Transverse colon (tissue), 4 donors: Measurements from ENCODE around the gene CLK4. TPM values are rescaled to one million over a fixed set of nuclear protein-coding genes. Genes with fewer than 3 reads are reported as not detected.

ENCODE experiments used
- DNase-seq: peaks from one replicate; pipeline ENCODE4 v3.0.0-alpha.2; 2019
- H3K27ac ChIP-seq, 4 donors: fragments of 200-600 bp; sonication (generic); 2 replicates each; pipeline ENCODE4 v1.5.1; 2016 to 2018; ENCODE audit warnings: inconsistent platforms in 4 of 4
- H3K27me3 ChIP-seq: fragments of 200-600 bp; sonication (generic); 2 replicates; pipeline ENCODE4 v1.5.1; 2017; ENCODE audit warnings: inconsistent platforms
- H3K36me3 ChIP-seq, 4 donors: fragments of 200-600 bp; sonication (generic); 2 replicates each; pipeline ENCODE4 v1.5.1; 2017 to 2019; ENCODE audit warnings: inconsistent platforms in 4 of 4
- H3K4me1 ChIP-seq, 4 donors: fragments of 200-600 bp; sonication (generic); 2 replicates each; pipeline ENCODE4 v1.5.1; 2017 to 2020; ENCODE audit warnings: inconsistent platforms in 4 of 4
- H3K4me3 ChIP-seq, 4 donors: fragments of 200-600 bp; sonication (generic); 1 replicate in 1 of 4; 2 replicates in 3 of 4; pipeline versions ENCODE4 v1.5.1 to v1.6.1; 2017 to 2019; ENCODE audit warnings: inconsistent platforms in 4 of 4
- H3K9me3 ChIP-seq, 2 donors: fragments of 200-600 bp; sonication (generic); 2 replicates each; pipeline ENCODE4 v1.5.1; 2017 to 2019; ENCODE audit warnings: inconsistent platforms in 2 of 2
- CTCF ChIP-seq, 5 experiments: fragments of 200-600 bp in 3 of 5; fragments of 450-650 bp in 2 of 5; sonication (generic) in 3 of 5; IDR thresholded peaks; 1 replicate in 2 of 5; 2 replicates in 3 of 5; pipeline ENCODE4 v1.5.1; 2016 to 2017; ENCODE audit warnings: antibody characterized with exemption in 5 of 5, inconsistent platforms in 3 of 5, mild to moderate bottlenecking in 2 of 5, moderate library complexity in 1 of 5
- EP300 ChIP-seq: sonication (generic); formaldehyde crosslinking; IDR thresholded peaks from one replicate; pipeline ENCODE4 v1.6.1; 2017; ENCODE audit warnings: antibody characterized with exemption, low read depth
- POLR2A ChIP-seq: fragments of 450-650 bp; IDR thresholded peaks from one replicate; pipeline ENCODE4 v1.6.1; 2016; ENCODE audit warnings: antibody characterized with exemption, mild to moderate bottlenecking, moderate library complexity
- POLR2AphosphoS5 ChIP-seq, 3 donors: sonication (generic); formaldehyde crosslinking; IDR thresholded peaks; one replicate each; pipeline ENCODE4 v1.6.1; 2016; ENCODE audit warnings: antibody characterized with exemption in 3 of 3
- WGBS, 2 donors: methylation state at CpG; one replicate each; pipeline ENCODE4 v1.1.5; 2018; ENCODE audit warnings: low coverage in 1 of 2; 5-methylcytosine and 5-hydroxymethylcytosine counted together
- in situ Hi-C, 4 donors: fragments of 200-750 bp; cut with MboI; loops; one replicate each; pipeline versions ENCODE4 v1.15.0 to v1.15.1; 2017; ENCODE audit warnings: low sequenced_read_pairs in 3 of 4, low pct_ligation_motif_present in 1 of 4, low pct_unique_long_range_greater_than_20kb in 1 of 4
- intact Hi-C: fragments of 100-400 bp; cut with DNase I; formaldehyde crosslinking; loops from one replicate; pipeline ENCODE4 v1.15.1; 2023; ENCODE audit warnings: low total_unique reads
- total RNA-seq, 4 donors: library from RNA; depleted of rRNA; stranded (reverse); fragments of >200 nt; gene quantifications; one replicate each; pipeline ENCODE4 v1.1.0, GENCODE V29; 2016

Gene CLK4
- total RNA-seq, 4 donors from 2014 or later = 36.0 to 72.6 (median 52.4) TPM

GRCh38 chr5:178569485-178569884 lies 57.4 kb downstream of the CLK4 start:
- TF ChIP-seq POLR2A (no peak), POLR2AphosphoS5 (IDR thresholded peaks at IDR 0.05) (no peak), EP300 (no peak), CTCF (IDR thresholded peaks at IDR 0.05) (no peak)
- Histone ChIP-seq H3K27me3 (no peaks in the 10 kb centered on the region), H3K4me3 (no peak overlapping the region), H3K4me1 (no peaks in the 10 kb centered on the region), H3K36me3 (no peaks in the 10 kb centered on the region), H3K9me3 (no peaks in the 10 kb centered on the region), H3K27ac (no peak overlapping the region)
- intact Hi-C loops (no loop called here), in situ Hi-C loops (loop anchor here in 1 of 4 donors (25.0 kb wide), 1 partner anchor 282 kb away; no protein-coding TSS in a partner anchor)
- no peak for DNase-seq
- WGBS, 2 donors = 17 to 23% methylated on average over 1 to 2 of the region's 2 CpGs

- in situ Hi-C loops = loop anchor here in 1 of 4 donors (25.0 kb wide), 1 partner anchor 278 kb away; no protein-coding TSS in a partner anchor
- H3K36me3 ChIP-seq = no peaks in the 10 kb centered on the region
- TF ChIP-seq EP300 (no peak), CTCF (IDR thresholded peaks at IDR 0.05) (no peak), POLR2AphosphoS5 (IDR thresholded peaks at IDR 0.05) (no peak), POLR2A (no peak)
- H3K9me3 ChIP-seq = no peaks in the 10 kb centered on the region
- DNase-seq = no peak
- no peaks in the 10 kb centered on the region for H3K4me1 ChIP-seq
- H3K4me3 ChIP-seq = no peak overlapping the region
- intact Hi-C loops = no loop called here
- 44 to 56% methylated on average over 6 to 12 of the region's 12 CpGs for WGBS, 2 donors
- H3K27ac ChIP-seq = no peak overlapping the region
- no peaks in the 10 kb centered on the region for H3K27me3 ChIP-seq
These were observed 61.9 kb downstream of the CLK4 start for GRCh38 chr5:178564811-178565550.

GRCh38 chr5:178564397-178564796 lies 62.5 kb downstream of the CLK4 start:
- in situ Hi-C loops (loop anchor here in 1 of 4 donors (25.0 kb wide), 1 partner anchor 277 kb away; no protein-coding TSS in a partner anchor), intact Hi-C loops (no loop called here)
- DNase-seq = no peak
- WGBS, 2 donors = 33 to 43% methylated on average over 4 of the region's 4 CpGs
- Histone ChIP-seq H3K4me1 (no peaks in the 10 kb centered on the region), H3K4me3 (no peak overlapping the region), H3K9me3 (no peaks in the 10 kb centered on the region), H3K36me3 (no peaks in the 10 kb centered on the region), H3K27me3 (no peaks in the 10 kb centered on the region), H3K27ac (no peak overlapping the region)
- TF ChIP-seq POLR2AphosphoS5 (IDR thresholded peaks at IDR 0.05) = no peak

- in situ Hi-C loops = loop anchor here in 1 of 4 donors (25.0 kb wide), 1 partner anchor 276 kb away; no protein-coding TSS in a partner anchor
- no peak overlapping the region for H3K27ac ChIP-seq
- TF ChIP-seq POLR2AphosphoS5 (IDR thresholded peaks at IDR 0.05) = no peak
- no peak for TF ChIP-seq CTCF (IDR thresholded peaks at IDR 0.05)
- TF ChIP-seq POLR2A = no peak
- TF ChIP-seq EP300 = no peak
These were observed 63.2 kb downstream of the CLK4 start for GRCh38 chr5:178563621-178564020.

More at GRCh38 chr5:178563621-178564020, 63.2 kb downstream of the CLK4 start:
- no peaks in the 10 kb centered on the region for H3K36me3 ChIP-seq
- no peak for DNase-seq
- intact Hi-C loops = no loop called here
- no peaks in the 10 kb centered on the region for H3K9me3 ChIP-seq
- whole genome bisulfite sequencing, 2 donors = 80 to 88% methylated on average over 1 to 8 of the region's 8 CpGs
- no peaks in the 10 kb centered on the region for H3K27me3 ChIP-seq
- no peak overlapping the region for H3K4me3 ChIP-seq
- no peaks in the 10 kb centered on the region for H3K4me1 ChIP-seq
